Measurements from ENCODE around the gene KCNH8.
A peak's percentile ranks its signal among the peaks of the same experiment; 100 is the strongest.

Gene KCNH8

DNA sequence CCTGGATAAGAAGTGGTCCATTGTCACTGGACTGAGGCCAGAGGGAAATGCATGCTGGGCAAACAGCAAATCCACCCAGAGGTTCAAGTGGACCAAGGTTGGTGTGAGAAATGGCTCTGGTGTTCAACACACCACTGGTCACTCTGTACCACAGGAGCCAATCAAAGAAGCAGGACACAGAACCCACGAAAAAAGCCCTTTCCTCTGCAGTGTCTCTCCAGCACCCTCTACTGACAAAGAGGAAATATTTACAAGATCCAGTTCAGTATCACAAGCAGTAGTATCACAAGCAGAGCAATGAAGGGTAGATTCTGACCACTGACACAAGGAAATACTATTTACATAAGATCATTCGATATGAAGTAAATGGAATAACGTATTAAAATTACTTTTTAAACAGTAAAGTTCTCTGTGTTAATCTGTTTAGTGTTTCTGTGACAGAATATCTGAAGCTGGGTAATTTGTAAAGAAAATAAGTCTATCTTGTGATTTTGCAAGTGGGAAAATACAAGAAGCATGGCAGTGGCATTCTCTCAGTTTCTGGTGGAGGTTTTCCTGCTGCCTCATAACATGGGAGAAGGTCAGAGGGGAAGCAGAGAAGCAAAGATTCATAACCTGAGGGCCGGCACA, 395.0 kb downstream of the KCNH8 start:
- Histone ChIP-seq H3K27me3 (ENCODE audit: insufficient read depth, insufficient read length) (no peaks in the 10 kb centered on the region), H3K4me1 (ENCODE audit: insufficient read depth, insufficient read length) (no peaks in the 10 kb centered on the region), H3K36me3 (ENCODE audit: insufficient read depth, insufficient read length, low read length) (no peaks in the 10 kb centered on the region), H3K9me3 (ENCODE audit: insufficient read depth, low read length) (no peaks in the 10 kb centered on the region), H3K4me3 (ENCODE audit: insufficient read length, low read depth) (no peak overlapping the region), H3K9ac (ENCODE audit: insufficient read length, low read depth) (no peak overlapping the region)
- no peak for TF ChIP-seq YY1 (IDR thresholded peaks at IDR 0.05; ENCODE audit: insufficient read depth, insufficient read length)
- no peak for TF ChIP-seq ZNF274 (IDR thresholded peaks at IDR 0.05; ENCODE audit: low read depth, low read length)
- TF ChIP-seq SUZ12 (IDR thresholded peaks at IDR 0.05; ENCODE audit: extremely low read depth, insufficient read depth, insufficient read length), result no peak
- peak; percentile 30 for DNase-seq (ENCODE audit: low read depth, low spot score)

DNA sequence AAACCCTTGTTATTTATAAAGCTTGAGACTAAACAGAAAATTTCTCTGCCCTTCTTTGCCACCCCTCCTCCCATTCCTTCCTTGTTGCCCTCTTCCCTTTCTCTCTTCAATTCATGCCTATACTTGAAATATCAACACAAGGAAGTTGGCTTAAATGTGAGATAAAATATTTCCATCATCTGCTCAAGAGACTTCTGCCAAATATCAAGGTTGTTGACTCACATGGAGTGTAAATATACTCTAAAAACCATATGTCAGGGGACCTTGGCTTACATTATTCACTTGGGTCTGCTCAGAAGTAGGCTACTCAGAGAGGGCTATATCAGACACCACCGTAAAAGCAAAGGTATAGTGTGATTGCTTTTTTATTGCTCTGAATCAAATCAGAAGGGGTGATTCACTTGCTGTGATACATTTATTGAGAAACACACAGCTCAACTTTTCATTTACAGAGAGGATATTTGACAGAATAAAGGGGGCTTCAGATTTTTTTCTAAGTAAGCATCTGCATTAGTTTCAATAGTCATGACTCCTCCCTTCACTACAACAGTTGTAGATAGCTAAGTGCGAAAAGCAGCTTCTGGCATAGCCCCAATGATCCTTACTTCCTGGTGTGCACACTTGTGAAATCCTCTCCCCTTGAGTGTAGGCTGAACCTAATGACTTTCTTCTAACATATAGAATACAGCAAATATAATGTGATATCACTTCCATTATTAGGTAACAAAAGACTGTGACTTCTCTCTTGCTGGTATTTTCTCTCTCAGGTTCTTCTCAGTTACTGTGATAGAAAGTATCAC, 399.6 kb downstream of the KCNH8 start:
- no peak overlapping the region for H3K9ac ChIP-seq (ENCODE audit: insufficient read length, low read depth)
- DNase-seq (ENCODE audit: low read depth, low spot score), result no peak
- TF ChIP-seq SUZ12 (IDR thresholded peaks at IDR 0.05; ENCODE audit: extremely low read depth, insufficient read depth, insufficient read length), result no peak
- no peak for TF ChIP-seq YY1 (IDR thresholded peaks at IDR 0.05; ENCODE audit: insufficient read depth, insufficient read length)
- TF ChIP-seq ZNF274 (IDR thresholded peaks at IDR 0.05; ENCODE audit: low read depth, low read length), result no peak
- no peaks in the 10 kb centered on the region for H3K4me1 ChIP-seq (ENCODE audit: insufficient read depth, insufficient read length)
- H3K9me3 ChIP-seq (ENCODE audit: insufficient read depth, low read length), result no peaks in the 10 kb centered on the region
- no peaks in the 10 kb centered on the region for H3K36me3 ChIP-seq (ENCODE audit: insufficient read depth, insufficient read length, low read length)
- H3K27me3 ChIP-seq (ENCODE audit: insufficient read depth, insufficient read length), result no peaks in the 10 kb centered on the region
- H3K4me3 ChIP-seq (ENCODE audit: insufficient read length, low read depth), result no peak overlapping the region

DNA sequence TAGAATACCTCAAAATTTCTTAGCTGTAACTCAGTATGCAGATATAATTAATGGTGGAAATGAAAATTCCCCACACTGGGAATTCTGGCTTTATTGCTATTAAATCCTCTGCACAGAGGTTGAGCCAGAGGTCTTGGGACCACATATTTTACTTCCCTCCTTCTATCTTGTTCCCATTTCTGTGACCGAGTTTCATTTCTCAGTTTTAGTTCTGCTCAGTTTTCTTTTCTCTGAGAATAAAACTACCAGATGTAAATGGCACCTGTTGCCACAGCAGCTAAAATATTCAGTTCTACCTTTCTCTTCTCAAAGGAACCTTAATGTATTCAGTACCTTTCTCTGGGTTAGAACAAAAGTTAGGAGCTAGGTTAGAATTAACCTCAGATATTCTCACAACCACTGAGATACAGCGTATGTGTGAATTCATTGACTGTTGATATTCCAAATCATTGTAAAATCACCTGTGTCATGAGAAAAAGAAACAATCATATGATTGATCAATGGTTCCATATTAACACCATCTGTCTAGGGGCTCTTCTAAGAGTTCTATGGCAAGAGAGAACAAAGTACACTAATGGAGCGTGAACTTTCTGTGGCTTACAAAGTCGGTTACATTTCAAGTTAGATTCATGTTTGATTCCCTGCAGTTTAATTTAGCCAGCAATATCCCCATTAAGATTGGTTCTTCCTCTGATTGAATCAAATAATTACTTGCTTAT, 411.6 kb downstream of the KCNH8 start:
- Histone ChIP-seq H3K36me3 (ENCODE audit: insufficient read depth, insufficient read length, low read length) (no peaks in the 10 kb centered on the region), H3K9ac (ENCODE audit: insufficient read length, low read depth) (no peak overlapping the region), H3K9me3 (ENCODE audit: insufficient read depth, low read length) (no peaks in the 10 kb centered on the region), H3K4me1 (ENCODE audit: insufficient read depth, insufficient read length) (no peaks in the 10 kb centered on the region), H3K27me3 (ENCODE audit: insufficient read depth, insufficient read length) (no peaks in the 10 kb centered on the region), H3K4me3 (ENCODE audit: insufficient read length, low read depth) (no peak overlapping the region)
- no peak for TF ChIP-seq SUZ12 (IDR thresholded peaks at IDR 0.05; ENCODE audit: extremely low read depth, insufficient read depth, insufficient read length)
- TF ChIP-seq ZNF274 (IDR thresholded peaks at IDR 0.05; ENCODE audit: low read depth, low read length), result no peak
- no peak for TF ChIP-seq YY1 (IDR thresholded peaks at IDR 0.05; ENCODE audit: insufficient read depth, insufficient read length)
- no peak for DNase-seq (ENCODE audit: low read depth, low spot score)

DNA sequence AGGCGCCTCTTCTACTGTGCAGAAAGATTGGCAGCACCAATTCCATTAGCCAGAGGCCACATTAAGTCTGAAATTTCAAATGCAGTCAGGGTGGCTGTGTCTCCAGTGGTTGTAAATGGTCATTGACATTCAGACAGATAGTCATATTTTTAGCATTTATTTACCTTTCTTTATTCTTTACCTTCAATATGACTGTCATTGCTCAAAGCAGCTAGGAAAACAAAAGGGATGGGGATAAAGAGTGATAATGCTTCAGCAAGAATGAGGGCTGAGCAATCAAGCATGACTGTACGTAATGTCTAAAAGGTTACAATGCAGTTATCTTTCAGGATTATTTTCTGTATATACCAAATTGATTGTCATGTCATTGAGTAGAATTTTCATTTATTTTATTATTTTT, 425.3 kb downstream of the KCNH8 start:
- TF ChIP-seq ZNF274 (IDR thresholded peaks at IDR 0.05; ENCODE audit: low read depth, low read length) (no peak), SUZ12 (IDR thresholded peaks at IDR 0.05; ENCODE audit: extremely low read depth, insufficient read depth, insufficient read length) (no peak), YY1 (IDR thresholded peaks at IDR 0.05; ENCODE audit: insufficient read depth, insufficient read length) (no peak)
- Histone ChIP-seq H3K4me1 (ENCODE audit: insufficient read depth, insufficient read length) (no peaks in the 10 kb centered on the region), H3K9ac (ENCODE audit: insufficient read length, low read depth) (no peak overlapping the region), H3K27me3 (ENCODE audit: insufficient read depth, insufficient read length) (no peaks in the 10 kb centered on the region), H3K4me3 (ENCODE audit: insufficient read length, low read depth) (no peak overlapping the region), H3K9me3 (ENCODE audit: insufficient read depth, low read length) (no peaks in the 10 kb centered on the region), H3K36me3 (ENCODE audit: insufficient read depth, insufficient read length, low read length) (no peaks in the 10 kb centered on the region)
- no peak for DNase-seq (ENCODE audit: low read depth, low spot score)

DNA sequence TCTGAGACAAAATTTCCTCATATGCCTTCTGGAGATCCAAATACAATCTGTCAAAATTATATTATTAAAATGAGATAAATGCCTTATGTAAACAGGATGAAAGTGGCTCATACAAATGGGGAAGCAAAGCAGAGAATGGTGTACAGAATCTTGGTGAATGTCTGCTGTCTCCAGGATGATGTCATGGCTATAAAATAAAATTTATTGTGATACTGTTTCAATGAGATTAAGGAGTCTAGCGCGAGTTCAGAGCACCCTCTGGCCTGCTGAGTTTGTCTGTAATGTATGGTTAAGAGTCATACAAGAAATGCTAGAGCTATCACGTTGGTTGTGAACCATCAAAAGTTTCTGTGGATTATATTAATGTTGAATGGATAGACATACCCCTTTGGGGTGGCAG, 426.0 kb downstream of the KCNH8 start:
- Histone ChIP-seq H3K36me3 (ENCODE audit: insufficient read depth, insufficient read length, low read length) (no peaks in the 10 kb centered on the region), H3K4me3 (ENCODE audit: insufficient read length, low read depth) (no peak overlapping the region), H3K9ac (ENCODE audit: insufficient read length, low read depth) (no peak overlapping the region), H3K9me3 (ENCODE audit: insufficient read depth, low read length) (no peaks in the 10 kb centered on the region), H3K27me3 (ENCODE audit: insufficient read depth, insufficient read length) (no peaks in the 10 kb centered on the region), H3K4me1 (ENCODE audit: insufficient read depth, insufficient read length) (no peaks in the 10 kb centered on the region)
- no peak for DNase-seq (ENCODE audit: low read depth, low spot score)
- no peak for TF ChIP-seq SUZ12 (IDR thresholded peaks at IDR 0.05; ENCODE audit: extremely low read depth, insufficient read depth, insufficient read length)
- TF ChIP-seq YY1 (IDR thresholded peaks at IDR 0.05; ENCODE audit: insufficient read depth, insufficient read length), result no peak
- TF ChIP-seq ZNF274 (IDR thresholded peaks at IDR 0.05; ENCODE audit: low read depth, low read length), result no peak

DNA sequence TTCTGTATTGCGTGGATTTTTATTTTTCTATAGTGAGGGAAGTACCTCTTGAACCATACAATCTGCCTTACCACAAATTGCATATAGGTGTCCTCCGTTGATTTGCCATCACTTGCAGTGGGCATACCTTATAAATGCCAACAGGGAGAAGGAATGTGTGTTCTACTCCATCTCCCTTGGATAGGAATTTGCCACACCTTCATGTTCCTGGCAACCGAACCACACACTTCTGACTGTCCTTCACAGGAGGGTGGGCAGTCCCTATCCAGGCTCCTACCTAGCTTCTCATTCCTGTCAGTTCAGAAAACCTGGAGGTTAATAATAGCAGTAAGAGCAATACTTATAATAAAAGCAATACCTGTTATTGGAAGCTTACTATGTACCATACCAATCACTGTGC, 428.0 kb downstream of the KCNH8 start:
- Histone ChIP-seq H3K36me3 (ENCODE audit: insufficient read depth, insufficient read length, low read length) (no peaks in the 10 kb centered on the region), H3K9me3 (ENCODE audit: insufficient read depth, low read length) (no peaks in the 10 kb centered on the region), H3K4me3 (ENCODE audit: insufficient read length, low read depth) (no peak overlapping the region), H3K4me1 (ENCODE audit: insufficient read depth, insufficient read length) (no peaks in the 10 kb centered on the region), H3K27me3 (ENCODE audit: insufficient read depth, insufficient read length) (no peaks in the 10 kb centered on the region), H3K9ac (ENCODE audit: insufficient read length, low read depth) (no peak overlapping the region)
- TF ChIP-seq ZNF274 (IDR thresholded peaks at IDR 0.05; ENCODE audit: low read depth, low read length), result no peak
- TF ChIP-seq YY1 (IDR thresholded peaks at IDR 0.05; ENCODE audit: insufficient read depth, insufficient read length), result no peak
- no peak for TF ChIP-seq SUZ12 (IDR thresholded peaks at IDR 0.05; ENCODE audit: extremely low read depth, insufficient read depth, insufficient read length)
- DNase-seq (ENCODE audit: low read depth, low spot score), result no peak

Measured in NT2/D1 (cell line).